GM18868 (cell line): ENCODE results near the gene TMEM123.
"Not testable (repeated sequence)": the region's sequence is repeated elsewhere in the genome, so short reads cannot be mapped to it uniquely, and the experiment has no call there.

Experiments used
- ATAC-seq: cut with Tn5 transposase; IDR thresholded peaks from one replicate; pipeline ENCODE4 v1.9.1; 2021; ENCODE audit warnings: mild to moderate bottlenecking, moderate library complexity; ENCODE audit not compliant: unreplicated experiment

Gene TMEM123

GRCh38 chr11:102449651-102450570, 2.7 kb downstream of the TMEM123 start:
- ATAC-seq, result no peak

GRCh38 chr11:102448869-102449224, 3.7 kb downstream of the TMEM123 start:
- ATAC-seq, result no peak

GRCh38 chr11:102447941-102448868, 4.4 kb downstream of the TMEM123 start:
- no peak for ATAC-seq

- peak; percentile 37 for ATAC-seq
Observed at GRCh38 chr11:102447193-102447592, 5.4 kb downstream of the TMEM123 start.

- no peak for ATAC-seq
Observed at GRCh38 chr11:102446606-102447005, 6.0 kb downstream of the TMEM123 start.

GRCh38 chr11:102444693-102445092, 7.9 kb downstream of the TMEM123 start:
- not testable (repeated sequence) for ATAC-seq

- ATAC-seq, result not testable (repeated sequence)
Observed at GRCh38 chr11:102444142-102444541, 8.4 kb downstream of the TMEM123 start.

- ATAC-seq, result not testable (repeated sequence)
Observed at GRCh38 chr11:102439063-102439363, 13.6 kb downstream of the TMEM123 start.

- no peak for ATAC-seq
Observed at GRCh38 chr11:102438311-102439062, 14.1 kb downstream of the TMEM123 start.

GRCh38 chr11:102437727-102438126, 14.8 kb downstream of the TMEM123 start:
- no peak for ATAC-seq

GRCh38 chr11:102436976-102437375, 15.6 kb downstream of the TMEM123 start:
- no peak for ATAC-seq

GRCh38 chr11:102436561-102436960, 16.0 kb downstream of the TMEM123 start:
- ATAC-seq, result no peak

GRCh38 chr11:102435688-102436087, 16.9 kb downstream of the TMEM123 start:
- ATAC-seq, result peak; percentile 58

GRCh38 chr11:102433571-102433970, 19.0 kb downstream of the TMEM123 start:
- not testable (repeated sequence) for ATAC-seq

GRCh38 chr11:102432560-102432959, 20.0 kb downstream of the TMEM123 start:
- not testable (repeated sequence) for ATAC-seq

- no peak for ATAC-seq
Observed at GRCh38 chr11:102431404-102431803, 21.2 kb downstream of the TMEM123 start.

GRCh38 chr11:102430158-102430836, 22.3 kb downstream of the TMEM123 start:
- ATAC-seq, result peak; percentile 91

- ATAC-seq, result no peak
Observed at GRCh38 chr11:102429691-102430090, 22.9 kb downstream of the TMEM123 start.

GRCh38 chr11:102429226-102429625, 23.3 kb downstream of the TMEM123 start:
- ATAC-seq, result no peak

GRCh38 chr11:102428696-102429095, 23.9 kb downstream of the TMEM123 start:
- ATAC-seq, result no peak
